COR-L47 (cell line): Measurements from ENCODE around the gene ATP5ME.
"Not testable (repeated sequence)": the region's sequence is repeated elsewhere in the genome, so short reads cannot be mapped to it uniquely, and the experiment has no call there.

ENCODE experiments used
- DNase-seq: peaks from one replicate; lab custom pipeline; 2025; lab: John Stamatoyannopoulos, UW

Gene ATP5ME

DNA sequence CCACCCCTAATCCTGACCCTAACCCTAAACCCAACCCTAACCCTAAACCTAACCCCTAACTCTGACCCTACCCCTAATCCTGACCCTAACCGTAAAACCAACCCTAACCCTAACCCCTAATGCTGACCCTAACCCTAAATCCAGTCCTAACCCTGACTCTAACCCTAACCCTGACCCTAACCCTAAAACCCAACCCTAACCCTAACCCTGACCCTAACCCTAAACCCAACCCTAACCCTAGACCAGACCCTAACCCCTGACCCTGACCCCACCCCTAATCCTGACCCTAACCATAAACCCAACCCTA lies 30.8 kb upstream of the ATP5ME start:
- DNase-seq, result no peak

DNA sequence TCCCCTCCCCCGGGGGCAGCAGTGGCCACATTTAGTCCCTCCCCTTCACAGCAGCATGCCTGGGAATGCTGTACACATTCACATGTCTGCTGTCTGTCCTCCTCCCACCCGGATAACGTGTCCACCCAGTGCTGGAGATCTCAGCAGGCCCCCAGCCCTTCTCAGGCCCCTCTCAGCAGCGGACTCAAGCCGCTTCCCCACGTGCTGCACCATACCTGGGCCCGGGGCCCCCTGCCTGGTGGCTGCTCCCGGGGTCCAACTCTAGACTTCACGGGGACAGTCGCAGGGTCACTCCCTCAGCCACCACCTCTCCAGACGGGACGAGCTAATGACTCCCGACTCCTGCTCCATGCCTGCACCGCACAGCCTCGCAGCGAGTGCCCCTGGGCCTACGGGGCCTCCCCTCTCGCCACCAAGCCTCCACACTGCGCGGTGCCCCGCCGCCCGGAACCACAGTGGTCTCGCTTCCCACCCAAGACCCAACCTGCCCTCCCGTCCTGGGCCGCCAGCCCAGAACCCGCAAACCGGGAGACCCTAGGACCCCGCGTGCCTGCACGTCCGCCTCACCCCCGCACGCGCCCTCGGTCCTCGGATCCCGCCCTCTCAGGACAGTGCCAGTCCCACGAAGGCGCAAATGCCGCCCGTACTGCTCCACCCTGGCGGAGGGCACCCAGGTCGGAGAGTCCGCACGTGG lies 30.3 kb upstream of the ATP5ME start:
- DNase-seq, result no peak

DNA sequence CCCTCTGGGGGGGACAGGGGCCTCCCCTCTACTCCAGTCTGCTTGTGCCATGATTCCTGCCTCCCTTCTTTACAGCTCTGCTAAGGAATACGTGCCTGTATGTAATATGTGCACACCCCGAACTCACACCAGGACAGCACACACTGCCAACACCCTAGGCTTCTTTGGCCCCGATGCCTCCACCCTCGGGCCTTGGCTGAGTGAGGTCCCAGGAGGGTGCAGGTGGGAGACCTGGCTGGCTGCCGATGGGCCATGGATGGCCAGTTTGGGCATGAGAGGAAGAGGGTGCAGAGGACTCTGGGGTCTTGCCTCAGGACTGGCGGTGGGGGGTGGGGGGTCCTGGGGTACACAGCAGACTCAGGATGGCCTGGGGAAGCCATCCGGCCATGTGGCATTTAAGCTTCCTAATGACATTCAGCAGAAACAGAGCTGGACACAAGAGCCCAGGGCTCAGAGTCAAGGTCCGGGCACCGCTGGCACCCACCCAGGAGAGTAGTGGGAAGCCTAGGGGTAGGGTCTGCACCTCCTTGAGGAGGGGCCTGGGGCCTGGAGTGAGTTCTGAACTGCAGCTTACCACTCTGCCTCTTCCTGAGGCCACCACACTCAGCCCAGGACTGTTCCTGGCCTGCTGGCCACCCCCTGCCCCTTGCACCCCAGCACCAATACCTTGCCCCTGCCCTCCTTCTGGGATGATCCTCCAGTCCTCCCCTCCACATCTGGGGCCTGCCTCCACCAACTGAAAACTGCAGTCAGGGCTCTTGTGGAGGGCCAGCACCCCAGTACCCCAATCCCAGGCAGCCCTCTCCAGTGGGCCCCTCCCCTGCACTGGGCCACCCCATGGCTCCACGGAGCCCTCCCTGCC lies 29.5 kb upstream of the ATP5ME start:
- no peak for DNase-seq

DNA sequence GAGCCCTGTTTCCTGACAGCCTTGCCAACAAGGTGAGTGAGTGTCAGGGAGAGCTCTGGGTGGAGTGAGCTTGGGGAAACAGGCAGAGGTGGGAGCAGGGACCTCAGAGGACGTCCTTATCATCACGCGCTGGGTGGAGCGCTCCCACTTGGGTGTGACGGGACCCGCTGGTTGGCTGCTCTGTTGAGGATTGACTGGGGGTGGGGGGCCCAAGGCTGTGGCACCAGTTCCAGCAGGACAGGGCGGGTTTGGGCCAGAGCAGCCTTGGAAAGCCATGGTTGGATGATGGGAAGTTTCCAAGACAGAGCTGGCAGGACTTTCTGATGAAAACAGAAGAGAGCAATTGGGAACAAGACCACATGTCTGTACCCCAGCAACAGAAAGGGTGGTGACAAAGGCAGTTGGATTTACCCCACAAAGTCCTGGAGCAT lies 28.6 kb upstream of the ATP5ME start:
- DNase-seq, result no peak

DNA sequence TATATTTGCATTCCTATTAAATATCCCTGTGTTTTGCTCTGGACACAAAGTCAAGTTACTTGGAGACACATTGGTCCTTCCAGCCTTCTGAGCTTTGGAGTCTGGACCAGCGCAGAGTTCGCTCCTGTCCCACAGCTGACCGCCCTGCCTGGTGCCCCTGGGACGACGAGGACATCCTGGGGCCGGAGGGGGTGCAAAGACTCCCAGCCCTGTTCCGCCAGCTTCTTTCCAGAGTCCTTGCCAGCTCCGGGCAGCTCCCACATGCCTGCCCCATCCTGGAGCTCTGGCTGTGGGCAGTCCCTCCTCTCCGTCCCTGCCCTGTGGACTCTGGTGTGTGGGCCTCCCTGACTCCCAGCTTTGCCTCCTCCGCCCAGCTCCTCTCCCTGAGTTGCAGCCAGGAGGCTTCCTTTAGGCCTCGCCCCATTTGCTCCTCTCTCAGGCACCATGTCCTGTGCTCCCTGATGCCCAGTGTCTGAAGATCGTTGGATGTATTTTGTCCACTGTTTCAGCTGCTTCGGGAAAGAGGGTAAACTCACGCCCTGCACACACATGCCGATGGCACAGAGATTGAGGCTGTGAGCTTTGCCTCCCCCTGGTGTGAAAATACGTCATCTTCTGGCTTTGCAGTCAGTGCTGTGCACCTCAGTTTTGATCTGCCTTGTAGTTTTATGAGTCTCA lies 26.6 kb upstream of the ATP5ME start:
- DNase-seq, result no peak

DNA sequence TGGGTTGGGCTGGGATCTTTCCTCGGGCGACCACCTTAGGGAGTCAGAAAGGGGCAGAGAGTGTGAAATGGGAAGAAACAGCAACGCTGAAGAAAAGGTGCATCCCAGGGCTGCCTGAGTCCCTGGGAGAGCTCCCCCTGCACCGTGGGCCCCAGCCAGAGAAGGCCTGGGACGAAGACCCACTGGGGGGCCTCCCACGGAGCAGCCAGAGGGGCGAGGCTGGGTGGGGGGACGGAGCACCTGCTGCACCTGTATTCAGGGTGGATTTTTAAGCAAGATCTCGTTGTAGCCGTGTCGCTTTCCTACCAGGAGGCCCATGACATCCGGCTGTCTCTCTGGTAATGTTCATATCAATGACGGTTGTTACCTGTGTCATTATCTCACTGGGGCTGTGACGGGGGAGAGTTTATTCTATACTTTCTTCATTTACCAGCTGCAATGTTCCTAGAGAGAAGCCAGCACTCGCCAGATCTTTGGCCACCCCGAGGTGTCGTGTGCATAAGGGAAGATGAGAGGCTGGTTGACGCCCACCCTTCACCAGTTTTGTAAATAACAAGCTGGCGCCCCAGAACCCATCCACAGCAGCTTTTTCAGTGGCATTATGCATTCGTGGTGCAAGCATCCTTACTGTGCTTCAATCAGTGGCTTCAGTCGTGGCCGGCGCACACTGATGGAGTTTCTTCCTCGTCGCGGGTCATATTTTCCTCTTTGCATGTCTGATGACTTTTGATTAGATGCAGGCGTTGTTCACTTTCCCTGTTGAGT lies 25.9 kb upstream of the ATP5ME start:
- no peak for DNase-seq

DNA sequence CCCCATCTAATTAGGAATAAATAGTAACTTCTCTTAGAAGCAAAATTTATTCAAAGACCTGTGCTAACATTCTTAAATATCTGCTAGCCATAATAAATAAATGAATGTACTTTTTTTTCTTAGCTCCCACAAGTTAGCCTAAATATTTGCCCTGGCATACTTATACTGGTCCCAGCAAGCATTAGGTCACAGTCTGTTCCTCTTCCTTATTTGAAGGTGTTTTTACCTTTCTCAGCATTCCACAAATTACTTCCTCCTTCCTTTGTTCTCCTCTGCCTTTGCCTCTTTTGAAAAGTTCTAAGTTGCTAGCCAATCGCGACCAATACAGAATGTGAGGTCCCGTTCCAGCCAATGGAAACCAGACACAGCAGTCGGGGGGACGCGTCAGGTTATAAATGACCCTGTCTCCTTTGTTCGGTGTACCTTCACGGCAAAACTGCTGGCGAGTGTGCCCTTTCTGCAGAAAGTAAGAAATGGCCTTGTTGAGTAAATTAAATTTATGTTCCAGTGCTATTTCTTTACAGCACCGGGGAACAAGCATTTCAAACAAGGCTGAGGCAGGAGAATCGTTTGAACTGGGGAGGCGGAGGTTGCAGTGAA lies 20.4 kb upstream of the ATP5ME start:
- not testable (repeated sequence) for DNase-seq

DNA sequence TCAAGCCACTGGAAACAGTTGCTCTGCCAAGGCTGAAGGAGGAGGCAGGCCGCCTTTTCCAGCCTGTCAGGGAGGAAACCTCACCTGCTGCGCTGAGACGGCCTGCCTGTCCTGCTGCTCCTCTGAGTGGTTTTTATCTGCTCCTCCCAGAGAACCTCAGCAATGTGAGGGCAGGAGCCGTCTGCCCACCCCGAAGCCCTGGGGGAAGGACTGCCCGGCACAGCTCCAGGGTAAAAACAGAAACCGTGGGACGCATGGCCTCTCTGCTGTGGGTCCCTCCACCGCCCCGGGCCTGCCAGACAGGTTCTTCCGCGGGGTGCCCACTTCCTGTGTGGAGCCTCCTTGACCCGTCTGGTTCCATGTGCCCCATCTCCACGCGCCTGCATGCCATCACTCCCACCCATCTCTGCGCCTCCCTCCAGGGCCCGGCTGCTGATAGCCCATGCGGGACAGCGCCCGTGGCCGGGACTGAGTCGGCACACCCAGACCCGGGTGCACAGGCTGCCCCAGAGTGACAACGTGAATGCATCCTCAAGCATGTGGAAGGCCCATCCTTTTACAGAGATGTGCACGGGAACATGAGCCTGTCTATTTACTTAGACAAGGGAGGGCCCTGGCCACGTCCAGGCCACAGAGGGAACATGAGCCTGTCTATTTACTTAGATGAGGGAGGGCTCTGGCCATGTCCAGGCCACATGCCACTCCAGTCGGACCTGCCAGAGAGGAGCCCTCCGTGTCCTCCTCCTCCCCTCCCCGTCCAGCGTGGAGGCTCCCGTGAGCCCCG lies 18.9 kb upstream of the ATP5ME start:
- DNase-seq, result no peak

DNA sequence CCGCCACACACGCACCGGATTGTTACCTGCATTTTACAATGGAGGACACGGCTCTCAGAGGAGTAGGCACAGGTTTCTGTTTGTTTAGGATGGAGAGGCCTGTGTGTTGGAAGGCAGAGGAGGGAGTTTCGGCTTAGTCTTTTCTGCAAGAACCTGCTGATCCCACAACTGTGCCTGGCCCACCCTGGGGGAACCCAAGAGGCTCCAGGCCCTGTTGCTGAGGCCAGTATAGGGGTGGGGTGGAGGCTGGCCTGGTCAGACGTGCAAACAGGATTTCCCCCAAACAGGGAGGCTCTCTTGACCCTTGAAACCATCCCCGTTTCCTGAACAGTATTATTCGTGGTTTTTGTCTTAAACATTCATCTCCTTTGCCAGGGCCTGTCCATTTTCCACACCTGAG lies 15.6 kb upstream of the ATP5ME start:
- DNase-seq, result no peak

DNA sequence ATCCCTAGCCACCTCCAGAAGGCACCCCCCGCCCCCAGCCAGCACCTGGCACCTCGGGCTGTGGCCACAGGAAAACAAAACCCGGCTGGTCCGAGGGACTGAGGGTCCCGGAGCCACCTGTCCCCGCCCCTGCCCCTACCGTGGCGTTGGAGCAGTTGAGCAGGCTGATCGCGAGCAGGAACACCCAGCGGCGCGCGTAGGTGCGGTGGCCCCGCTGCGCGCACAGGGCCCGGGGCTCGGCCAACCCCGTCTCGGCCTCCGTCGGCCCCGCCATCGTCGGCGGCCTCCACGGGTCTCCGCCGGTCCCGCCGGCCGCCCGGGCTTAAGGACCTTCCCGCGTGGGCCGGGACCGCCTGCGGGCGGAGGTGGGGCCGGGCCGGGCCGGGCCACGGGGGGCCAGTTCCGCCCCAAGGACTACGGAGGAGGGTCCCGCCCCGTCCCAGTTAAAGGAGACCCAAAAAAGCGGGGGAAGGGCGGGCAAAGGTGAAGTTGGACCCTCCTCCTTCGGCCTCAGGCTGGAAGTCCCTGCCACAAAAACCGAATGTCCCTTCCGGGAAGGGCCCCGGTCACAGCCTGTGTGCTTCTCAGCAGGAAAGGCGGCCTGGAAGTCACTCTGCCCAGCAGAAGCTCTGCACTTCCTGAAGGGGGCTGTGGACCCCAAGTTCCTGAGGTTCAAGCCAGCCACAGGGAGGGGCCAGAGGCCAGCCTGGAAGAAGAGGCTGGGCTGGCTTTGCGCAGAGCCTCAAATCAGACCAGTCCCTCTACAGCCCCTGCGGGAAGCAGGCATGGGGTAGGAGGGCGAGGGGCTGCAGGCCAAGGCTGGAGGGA lies 15.0 kb upstream of the ATP5ME start, which contains the start of gene SLC49A3:
SLC49A3 (minus strand) TSS at position 298 of the 828 bp plus-strand sequence; CDS start at position 274, 24 bp downstream.
- no peak for DNase-seq

DNA sequence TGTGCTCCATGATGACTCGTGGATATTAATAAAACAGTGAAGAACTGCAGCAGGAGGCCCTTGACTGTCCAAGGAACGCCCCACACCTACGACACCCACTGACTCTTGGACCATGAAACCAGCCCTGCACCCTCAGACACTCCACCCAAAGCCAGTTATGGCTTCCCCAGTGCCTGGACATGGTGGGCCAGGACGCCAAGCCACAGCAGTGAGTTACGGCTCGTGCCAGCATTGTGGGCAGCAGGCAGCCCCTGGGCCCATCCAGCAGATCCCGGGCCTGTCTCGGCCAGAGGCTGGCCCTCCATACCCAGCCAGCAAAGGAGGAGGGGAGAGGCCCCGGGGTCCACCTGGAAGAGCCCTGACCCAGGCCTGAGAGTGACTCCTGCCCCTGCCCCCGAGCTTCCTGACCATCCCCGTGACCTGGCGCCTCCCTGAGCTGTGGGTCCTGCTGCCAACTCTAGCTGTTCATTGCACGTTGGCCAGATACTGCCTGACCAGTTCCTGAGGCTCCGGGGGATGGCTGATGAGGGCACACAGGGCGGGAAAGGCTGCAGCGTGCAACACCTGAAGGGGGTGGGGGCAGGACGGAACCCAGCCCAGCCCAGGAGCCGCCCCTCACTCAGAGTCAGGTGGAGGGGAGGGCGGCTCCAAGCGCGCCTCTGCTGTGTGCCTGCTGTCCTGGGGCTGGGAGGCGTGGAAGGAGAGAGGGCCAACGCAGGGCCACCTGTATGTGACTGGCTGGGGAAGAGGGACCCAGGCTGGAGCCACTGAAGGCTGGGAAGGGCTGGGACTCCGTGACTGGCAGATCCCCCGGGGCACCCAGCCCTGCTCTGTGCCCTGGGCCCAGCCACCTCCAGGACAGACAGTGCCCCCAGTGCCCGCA lies 14.1 kb upstream of the ATP5ME start:
- no peak for DNase-seq

DNA sequence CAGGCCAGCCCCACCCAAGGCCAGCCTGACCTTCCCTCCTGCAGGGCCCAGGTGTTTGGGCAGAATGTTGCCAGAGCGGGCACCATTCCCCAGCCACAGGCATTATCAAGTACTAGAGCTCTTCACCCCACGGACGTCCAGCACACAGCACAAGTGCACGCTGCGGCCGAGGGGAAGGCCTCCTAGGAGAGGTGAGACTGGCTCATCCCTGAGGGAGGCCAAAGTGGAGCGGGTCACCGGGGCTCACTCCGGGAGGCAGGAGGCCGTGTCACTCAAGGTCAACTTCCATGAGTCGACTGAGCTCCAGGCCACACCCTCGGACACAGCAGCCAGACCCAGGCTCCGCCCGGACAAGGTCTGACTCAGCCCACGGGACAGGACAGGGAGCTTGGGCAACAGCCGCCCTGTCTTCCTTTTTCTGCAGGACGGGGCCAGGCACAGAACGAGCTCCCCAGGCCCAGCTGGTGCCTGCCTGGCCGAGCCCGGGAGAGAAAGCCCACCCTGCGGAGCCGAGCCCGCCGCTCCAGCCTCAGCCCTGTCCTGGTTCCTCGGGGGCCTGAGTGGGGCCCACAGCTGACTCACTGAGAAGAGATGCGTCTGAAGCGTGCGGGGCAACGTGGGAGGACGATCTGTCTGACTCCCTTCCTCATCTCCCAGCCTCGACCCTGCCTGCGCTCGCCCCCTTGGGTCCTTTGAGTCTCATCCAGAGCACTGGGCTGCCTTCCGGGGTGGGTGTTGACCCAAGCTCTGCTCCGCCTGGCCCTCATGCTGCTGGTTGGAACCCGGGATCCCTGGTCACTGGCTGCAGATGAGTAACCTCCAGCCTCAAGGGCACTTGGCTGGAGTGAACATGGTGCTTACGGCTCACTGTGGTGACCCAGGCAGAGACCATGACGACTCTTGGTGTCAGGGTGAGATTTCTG lies 13.2 kb upstream of the ATP5ME start:
- no peak for DNase-seq

DNA sequence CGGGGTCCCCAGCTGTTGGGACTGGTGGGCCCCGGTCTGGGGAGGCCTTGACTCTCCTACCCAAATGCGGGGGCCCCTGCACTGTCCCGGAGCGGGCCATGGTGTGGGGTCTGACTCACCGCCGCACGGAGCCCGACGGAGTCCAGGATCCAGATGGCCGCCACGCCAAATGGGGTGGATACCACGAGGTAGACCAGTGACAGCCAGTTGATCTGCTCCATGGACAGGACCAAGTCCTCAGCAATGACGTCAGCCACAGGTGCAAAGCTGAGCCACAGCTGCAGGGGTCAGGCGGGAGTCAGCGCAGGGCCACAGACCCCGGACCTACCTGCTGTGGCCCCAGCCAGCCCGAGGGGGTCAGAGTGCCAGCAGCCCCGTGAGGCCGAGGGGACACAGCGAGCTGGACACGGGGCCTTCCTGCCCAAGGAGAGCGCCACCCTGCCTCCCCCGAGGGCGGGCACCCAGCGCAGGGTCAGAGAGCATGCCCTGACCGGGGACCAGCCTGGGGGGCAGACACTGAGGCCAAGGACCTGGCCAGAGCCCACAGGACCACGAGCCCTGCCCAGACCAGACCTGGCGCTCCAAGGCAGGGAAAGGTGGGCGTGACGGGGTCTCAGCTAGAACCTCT lies 12.5 kb upstream of the ATP5ME start:
- DNase-seq, result no peak

DNA sequence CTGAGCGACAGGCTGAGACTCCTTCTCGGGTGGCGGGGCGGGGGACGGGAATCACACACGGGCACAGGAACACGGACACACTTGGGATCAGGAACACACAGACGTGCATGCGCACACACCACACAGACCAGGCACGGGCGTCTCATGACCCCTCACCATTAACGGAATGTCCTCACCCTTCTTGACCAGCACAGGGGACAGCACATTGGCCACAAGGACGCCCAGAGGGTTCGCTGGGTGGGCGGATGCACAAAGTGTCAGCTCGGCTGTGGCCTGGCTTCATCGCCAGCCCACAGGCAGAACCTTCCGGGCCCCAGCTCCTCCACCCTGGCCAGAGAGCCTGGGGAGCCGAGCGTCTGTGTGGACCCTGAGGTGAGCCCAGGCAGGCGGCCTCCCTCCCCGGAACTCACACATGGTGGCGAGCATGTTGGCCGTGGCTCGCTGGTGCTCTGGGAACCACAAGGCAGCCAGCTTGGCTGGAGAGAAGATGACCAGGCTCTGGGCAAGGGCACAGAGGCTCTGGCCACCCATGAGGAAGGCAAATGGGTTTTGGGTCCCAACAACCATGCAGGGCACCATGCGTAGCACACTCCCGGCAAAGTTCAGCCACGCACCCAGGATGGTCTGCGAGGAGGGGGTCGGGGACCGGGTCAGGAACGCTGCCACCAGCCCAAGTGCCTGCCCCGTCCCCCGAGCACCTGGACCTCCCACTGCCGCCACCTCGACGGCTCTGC lies 11.8 kb upstream of the ATP5ME start:
- DNase-seq, result no peak

DNA sequence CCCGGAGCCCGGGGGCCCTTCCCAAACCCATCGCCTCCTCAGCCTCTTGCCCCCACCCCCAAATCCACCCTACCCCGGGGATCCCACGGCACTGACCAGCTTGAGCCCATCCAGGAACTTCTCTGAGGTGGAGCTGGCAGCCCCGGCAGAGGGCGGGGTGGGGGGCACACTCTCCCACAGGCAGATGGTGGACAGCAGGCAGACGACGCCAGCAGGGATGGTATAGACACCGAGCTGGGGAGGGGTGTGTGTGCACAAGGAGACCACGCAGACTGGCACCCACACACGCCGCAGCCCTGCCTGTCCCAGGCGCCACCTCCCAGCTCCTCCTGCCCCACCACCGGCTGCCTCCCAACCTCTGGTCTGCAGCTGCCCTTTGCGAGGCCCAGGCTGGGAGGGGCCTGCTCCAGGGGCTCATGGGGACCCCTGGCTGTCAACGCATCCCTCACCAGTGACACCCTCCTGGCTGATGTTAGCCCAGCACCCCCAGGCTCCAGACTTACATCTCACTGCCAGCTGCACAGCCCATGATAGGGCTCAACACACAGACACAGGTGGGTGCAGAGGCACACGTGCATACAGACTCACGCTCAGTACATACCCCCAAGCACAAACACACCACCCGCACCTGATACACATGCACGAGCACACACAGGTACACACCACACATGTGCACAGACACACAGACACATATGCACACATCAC lies 10.7 kb upstream of the ATP5ME start:
- no peak for DNase-seq

DNA sequence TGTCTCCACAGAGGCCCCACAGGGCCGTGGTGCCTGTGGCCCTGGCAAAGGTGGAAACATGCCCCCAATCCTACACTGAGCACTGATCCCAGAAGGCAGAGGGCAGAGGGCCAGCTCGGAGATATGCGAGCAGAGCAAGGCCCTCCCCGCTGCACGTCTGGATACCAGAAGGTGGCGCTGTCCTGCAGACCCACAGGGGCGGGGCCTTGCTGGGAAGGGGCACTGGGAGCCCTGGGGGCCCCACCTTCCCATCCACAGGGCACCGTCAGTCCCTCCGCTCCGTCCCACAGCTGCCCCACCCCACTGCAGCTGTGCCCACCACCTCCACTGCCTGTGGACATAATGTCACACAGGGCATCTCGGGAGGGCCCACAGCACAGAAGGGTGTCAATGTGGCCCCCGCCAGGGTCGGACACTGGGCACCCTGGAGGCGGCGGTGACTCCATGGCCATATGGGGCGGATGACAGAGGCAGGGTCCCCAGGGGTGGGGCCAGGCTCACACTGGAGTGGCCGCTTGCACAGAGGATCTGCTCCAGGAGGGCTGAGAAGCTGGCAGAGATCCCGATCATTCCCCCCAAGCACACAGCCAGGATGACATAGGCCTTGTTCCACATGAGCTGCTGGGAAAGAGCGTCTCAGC lies 10.0 kb upstream of the ATP5ME start:
- no peak for DNase-seq
